HG03280 (cell line): ENCODE data around the gene GREB1L.
"Not testable (repeated sequence)": the region's sequence is repeated elsewhere in the genome, so short reads cannot be mapped to it uniquely, and the experiment has no call there.

Experiments used
- ATAC-seq: cut with Tn5 transposase; IDR thresholded peaks from one replicate; pipeline ENCODE4 v1.9.1; 2021; ENCODE audit warnings: mild to moderate bottlenecking, moderate library complexity; ENCODE audit not compliant: unreplicated experiment

Gene GREB1L

GRCh38 chr18:21262979-21263378 lies 20.9 kb downstream of the GREB1L start:
- no peak for ATAC-seq

- ATAC-seq: no peak
Observed at GRCh38 chr18:21264651-21265050, 22.6 kb downstream of the GREB1L start.

- no peak for ATAC-seq
Observed at GRCh38 chr18:21265971-21266673, 24.1 kb downstream of the GREB1L start.

- ATAC-seq: no peak
Observed at GRCh38 chr18:21267400-21267799, 25.4 kb downstream of the GREB1L start.

- ATAC-seq: no peak
Observed at GRCh38 chr18:21269349-21269748, 27.3 kb downstream of the GREB1L start.

- ATAC-seq: no peak
Observed at GRCh38 chr18:21270453-21270852, 28.4 kb downstream of the GREB1L start.

- ATAC-seq: no peak
Observed at GRCh38 chr18:21272016-21272579, 30.1 kb downstream of the GREB1L start.

GRCh38 chr18:21273568-21273967 lies 31.5 kb downstream of the GREB1L start:
- ATAC-seq: no peak

GRCh38 chr18:21275645-21276044 lies 33.6 kb downstream of the GREB1L start:
- ATAC-seq: no peak

- no peak for ATAC-seq
Observed at GRCh38 chr18:21277578-21277977, 35.5 kb downstream of the GREB1L start.

- not testable (repeated sequence) for ATAC-seq
Observed at GRCh38 chr18:21278218-21278617, 36.2 kb downstream of the GREB1L start.

- ATAC-seq: no peak
Observed at GRCh38 chr18:21281603-21282002, 39.6 kb downstream of the GREB1L start.

GRCh38 chr18:21284540-21284939 lies 42.5 kb downstream of the GREB1L start:
- no peak for ATAC-seq

- ATAC-seq: no peak
Observed at GRCh38 chr18:21289827-21290226, 47.8 kb downstream of the GREB1L start.

- no peak for ATAC-seq
Observed at GRCh38 chr18:21291106-21291505, 49.1 kb downstream of the GREB1L start.

- ATAC-seq: no peak
Observed at GRCh38 chr18:21293479-21293878, 51.4 kb downstream of the GREB1L start.

- ATAC-seq: no peak
Observed at GRCh38 chr18:21295101-21295500, 53.1 kb downstream of the GREB1L start.

GRCh38 chr18:21296045-21296444 lies 54.0 kb downstream of the GREB1L start:
- no peak for ATAC-seq

- ATAC-seq: no peak
Observed at GRCh38 chr18:21298351-21298750, 56.3 kb downstream of the GREB1L start.

- ATAC-seq: no peak
Observed at GRCh38 chr18:21300035-21300907, 58.2 kb downstream of the GREB1L start.

GRCh38 chr18:21300908-21301200 lies 58.8 kb downstream of the GREB1L start:
- no peak for ATAC-seq

GRCh38 chr18:21303445-21303844 lies 61.4 kb downstream of the GREB1L start:
- no peak for ATAC-seq
